Measurements from ENCODE around the gene NCF4. TPM values are rescaled to one million over a fixed set of nuclear protein-coding genes. Genes with fewer than 3 reads are reported as not detected.

Gene NCF4
- total RNA-seq, 4 donors from 2014 or later: 3.7 to 16.9 (median 7.0) TPM

- no peaks in the 10 kb centered on the region for H3K36me3 ChIP-seq
- no peaks in the 10 kb centered on the region for H3K9me3 ChIP-seq
- no peaks in the 10 kb centered on the region for H3K27me3 ChIP-seq
- H3K27ac ChIP-seq: no peak overlapping the region
- WGBS, 2 donors: 64 to 77% methylated on average over 6 of the region's 6 CpGs
- DNase-seq: no peak
- H3K4me3 ChIP-seq (replicated peaks in 1 of 3): no peak overlapping the region
- no peaks in the 10 kb centered on the region for H3K4me1 ChIP-seq
- intact Hi-C loops (cut with DNase I): loop anchor here (2.0 to 10.0 kb wide), 2 partner anchors 77 to 175 kb away; no protein-coding TSS in a partner anchor
- TF ChIP-seq POLR2A (IDR thresholded peaks at IDR 0.05): no peak
- no peak for TF ChIP-seq CTCF (IDR thresholded peaks at IDR 0.05)
Measured at GRCh38 chr22:36860017-36860416, 789 bp upstream of the NCF4 start.

GRCh38 chr22:36860438-36860820, 377 bp upstream of the NCF4 start:
- H3K27me3 ChIP-seq: no peaks in the 10 kb centered on the region
- no peak for DNase-seq
- WGBS, 2 donors: 94 to 98% methylated on average over 2 of the region's 2 CpGs
- H3K4me3 ChIP-seq (replicated peaks in 1 of 3): no peak overlapping the region
- H3K4me1 ChIP-seq: no peaks in the 10 kb centered on the region
- intact Hi-C loops (cut with DNase I): loop anchor here (2.0 to 10.0 kb wide), 2 partner anchors 78 to 174 kb away; no protein-coding TSS in a partner anchor
- no peaks in the 10 kb centered on the region for H3K36me3 ChIP-seq
- TF ChIP-seq POLR2A (IDR thresholded peaks at IDR 0.05) (no peak), CTCF (IDR thresholded peaks at IDR 0.05) (no peak)
- H3K27ac ChIP-seq: no peak overlapping the region
- no peaks in the 10 kb centered on the region for H3K9me3 ChIP-seq

- no peak for TF ChIP-seq POLR2A (IDR thresholded peaks at IDR 0.05)
- no peak for TF ChIP-seq CTCF (IDR thresholded peaks at IDR 0.05)
- peak in 1 of 2 donors; percentile 16 for DNase-seq
- intact Hi-C loops (cut with DNase I): loop anchor here (10.0 kb wide), 1 partner anchor 172 kb away; no protein-coding TSS in a partner anchor
- Histone ChIP-seq H3K4me1 (no peaks in the 10 kb centered on the region), H3K27ac (no peak overlapping the region), H3K9me3 (no peaks in the 10 kb centered on the region), H3K4me3 (replicated peaks in 1 of 3) (no peak overlapping the region), H3K27me3 (no peaks in the 10 kb centered on the region), H3K36me3 (no peaks in the 10 kb centered on the region)
- 85 to 90% methylated on average over 16 to 25 of the region's 26 CpGs for WGBS, 2 donors
Measured at GRCh38 chr22:36862251-36863242, 1.7 kb downstream of the NCF4 start.

- TF ChIP-seq POLR2A (IDR thresholded peaks at IDR 0.05) (no peak), CTCF (IDR thresholded peaks at IDR 0.05) (no peak)
- H3K36me3 ChIP-seq: no peaks in the 10 kb centered on the region
- H3K9me3 ChIP-seq: no peaks in the 10 kb centered on the region
- H3K27ac ChIP-seq: no peak overlapping the region
- 78 to 88% methylated on average over 11 of the region's 11 CpGs for WGBS, 2 donors
- H3K4me3 ChIP-seq (replicated peaks in 1 of 3): no peak overlapping the region
- H3K27me3 ChIP-seq: no peaks in the 10 kb centered on the region
- no peak for DNase-seq
- intact Hi-C loops (cut with DNase I): loop anchor here (10.0 kb wide), 1 partner anchor 172 kb away; no protein-coding TSS in a partner anchor
- H3K4me1 ChIP-seq: no peaks in the 10 kb centered on the region
Measured at GRCh38 chr22:36863281-36863680, 2.5 kb downstream of the NCF4 start.

- intact Hi-C loops (cut with DNase I): loop anchor here (10.0 kb wide), 1 partner anchor 171 kb away; no protein-coding TSS in a partner anchor
- TF ChIP-seq POLR2A (IDR thresholded peaks at IDR 0.05) (no peak), CTCF (IDR thresholded peaks at IDR 0.05) (no peak)
- no peaks in the 10 kb centered on the region for H3K36me3 ChIP-seq
- no peaks in the 10 kb centered on the region for H3K9me3 ChIP-seq
- no peak for DNase-seq
- 86 to 94% methylated on average over 6 of the region's 6 CpGs for WGBS, 2 donors
- no peak overlapping the region for H3K4me3 ChIP-seq (replicated peaks in 1 of 3)
- H3K27ac ChIP-seq: no peak overlapping the region
- no peaks in the 10 kb centered on the region for H3K4me1 ChIP-seq
- no peaks in the 10 kb centered on the region for H3K27me3 ChIP-seq
Measured at GRCh38 chr22:36863979-36864378, 3.2 kb downstream of the NCF4 start.

All from thyroid gland (tissue), 4 donors.